Lung (tissue), 12 donors: Measurements from ENCODE around the gene PDCD1. TPM values are rescaled to one million over a fixed set of nuclear protein-coding genes. Genes with fewer than 3 reads are reported as not detected.

Experiments used
- ATAC-seq: fragments of 200-7000 bp; cut with Tn5 transposase; one replicate; pipeline ENCODE4 v1.9.1; 2020; ENCODE audit warnings: moderate number of reproducible peaks; ENCODE audit not compliant: insufficient read depth, low FRiP score
- DNase-seq, 3 donors: peaks; one replicate each; pipeline ENCODE4 v3.0.0-alpha.2; 2013 to 2017
- H3K27ac ChIP-seq, 2 donors: one replicate each; pipeline ENCODE4 v1.5.1; 2013; ENCODE audit warnings: mild to moderate bottlenecking in 2 of 2, moderate library complexity in 2 of 2, control low read depth in 1 of 2, inconsistent platforms in 1 of 2, low read depth in 1 of 2, low read length in 1 of 2
- H3K27me3 ChIP-seq, 3 donors: one replicate each; pipeline ENCODE4 v1.5.1; 2013; ENCODE audit warnings: low read length in 2 of 3; ENCODE audit not compliant: control insufficient read depth in 3 of 3, insufficient read depth in 3 of 3
- H3K36me3 ChIP-seq, 4 donors: one replicate each; pipeline ENCODE4 v1.5.1; 2013; ENCODE audit warnings: low read length in 4 of 4, mild to moderate bottlenecking in 1 of 4, moderate library complexity in 1 of 4; ENCODE audit not compliant: control insufficient read depth in 4 of 4, insufficient read depth in 4 of 4
- H3K4me1 ChIP-seq, 5 donors: one replicate each; pipeline ENCODE4 v1.5.1; 2013; ENCODE audit warnings: low read length in 5 of 5, mild to moderate bottlenecking in 2 of 5, moderate library complexity in 1 of 5; ENCODE audit not compliant: control insufficient read depth in 5 of 5, insufficient read depth in 5 of 5
- H3K4me3 ChIP-seq: one replicate; pipeline ENCODE4 v1.5.1; 2013; ENCODE audit warnings: mild to moderate bottlenecking, control low read depth, moderate library complexity
- H3K9ac ChIP-seq, 2 donors: one replicate each; pipeline ENCODE4 v1.5.1; 2013; ENCODE audit warnings: low read length in 2 of 2, control low read depth in 1 of 2; ENCODE audit not compliant: insufficient read depth in 1 of 2
- H3K9me3 ChIP-seq, 4 donors: one replicate each; pipeline ENCODE4 v1.5.1; 2013; ENCODE audit warnings: low read length in 3 of 4, mild to moderate bottlenecking in 1 of 4, moderate library complexity in 1 of 4; ENCODE audit not compliant: control insufficient read depth in 4 of 4, insufficient read depth in 3 of 4
- WGBS, 2 donors: extraction: QIAGEN DNeasy Blood & Tissue Kit; methylation state at CpG; one replicate each; pipeline ENCODE4 v1.1.7; 2013; 5-methylcytosine and 5-hydroxymethylcytosine counted together
- polyA plus RNA-seq, 2 donors: library from polyadenylated mRNA; stranded (reverse); fragments of 200-250 nt; gene quantifications; one replicate each; pipeline ENCODE4 v1.2.1, GENCODE V29; 2013
- total RNA-seq, 2 donors: library from RNA; depleted of rRNA in 1 of 2; stranded (reverse); fragments of >200 nt in 1 of 2; gene quantifications; one replicate each; pipeline ENCODE4 v1.2.1, GENCODE V29; 2014 to 2021
- TF ChIP-seq, protein P1 (sequence below): IDR thresholded peaks from 2 replicates; pipeline ENCODE4 v1.5.1; 2012; ENCODE audit warnings: mild to moderate bottlenecking; ENCODE audit errors: control extremely low read depth, extremely low read depth
- donor health status: control.
- donor health status: control.
- donor health status: Bipolar disorder and iron deficiency.
- donor health status: healthy.
- donor health status: DM: yes; HTN: yes; CAD: no.

The PDCD1 gene
- total and polyA plus RNA-seq, 4 donors, result 0.59 to 0.97 (median 0.81) TPM

DNA sequence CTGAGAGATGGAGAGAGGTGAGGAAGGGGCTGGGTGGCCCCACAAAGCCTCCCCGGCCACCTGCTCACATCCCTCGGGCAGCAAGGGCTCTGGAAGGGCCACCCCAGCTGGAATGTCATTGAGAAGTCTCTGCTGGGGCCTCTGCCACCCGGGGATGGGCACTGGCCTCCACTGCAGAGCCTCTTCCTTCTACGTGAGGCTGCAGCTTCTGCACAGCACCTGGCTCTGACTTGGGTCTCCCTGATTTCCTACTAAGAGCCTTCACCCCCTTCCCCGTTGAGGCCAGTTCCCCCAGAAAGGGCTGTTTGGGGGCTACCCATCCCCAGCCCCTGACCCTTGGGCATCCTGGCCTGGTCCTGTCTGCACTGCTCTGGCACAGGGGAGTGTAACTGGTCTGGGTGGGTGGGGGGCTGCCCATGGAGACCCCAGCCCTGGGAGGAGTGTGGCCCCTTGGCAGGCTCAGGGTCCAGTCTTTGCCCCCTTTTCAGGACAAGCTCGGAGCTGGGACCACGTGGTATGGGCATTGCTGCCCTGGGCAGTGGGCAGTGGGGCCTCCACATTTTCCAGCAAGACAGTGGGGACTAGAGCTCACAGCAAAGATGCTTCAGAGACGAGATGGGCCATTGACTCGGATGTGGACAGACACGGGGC lies 5.6 kb downstream of the PDCD1 start:
- H3K9ac ChIP-seq, result no peak overlapping the region
- no peak overlapping the region for H3K27ac ChIP-seq

GRCh38 chr2:241852116-241852980 lies 6.3 kb downstream of the PDCD1 start:
- 93 to 94% methylated on average over 39 of the region's 39 CpGs for WGBS, 2 donors
- Histone ChIP-seq H3K27me3 (peaks cover 0 to 5% (median 0%) of the 10 kb centered on the region in 3 donors), H3K36me3 (no peaks in the 10 kb centered on the region), H3K4me3 (no peak overlapping the region), H3K27ac (no peak overlapping the region), H3K9ac (no peak overlapping the region), H3K9me3 (no peaks in the 10 kb centered on the region), H3K4me1 (peaks cover 0 to 5% (median 0%) of the 10 kb centered on the region in 5 donors)
- TF ChIP-seq, protein P1, sequence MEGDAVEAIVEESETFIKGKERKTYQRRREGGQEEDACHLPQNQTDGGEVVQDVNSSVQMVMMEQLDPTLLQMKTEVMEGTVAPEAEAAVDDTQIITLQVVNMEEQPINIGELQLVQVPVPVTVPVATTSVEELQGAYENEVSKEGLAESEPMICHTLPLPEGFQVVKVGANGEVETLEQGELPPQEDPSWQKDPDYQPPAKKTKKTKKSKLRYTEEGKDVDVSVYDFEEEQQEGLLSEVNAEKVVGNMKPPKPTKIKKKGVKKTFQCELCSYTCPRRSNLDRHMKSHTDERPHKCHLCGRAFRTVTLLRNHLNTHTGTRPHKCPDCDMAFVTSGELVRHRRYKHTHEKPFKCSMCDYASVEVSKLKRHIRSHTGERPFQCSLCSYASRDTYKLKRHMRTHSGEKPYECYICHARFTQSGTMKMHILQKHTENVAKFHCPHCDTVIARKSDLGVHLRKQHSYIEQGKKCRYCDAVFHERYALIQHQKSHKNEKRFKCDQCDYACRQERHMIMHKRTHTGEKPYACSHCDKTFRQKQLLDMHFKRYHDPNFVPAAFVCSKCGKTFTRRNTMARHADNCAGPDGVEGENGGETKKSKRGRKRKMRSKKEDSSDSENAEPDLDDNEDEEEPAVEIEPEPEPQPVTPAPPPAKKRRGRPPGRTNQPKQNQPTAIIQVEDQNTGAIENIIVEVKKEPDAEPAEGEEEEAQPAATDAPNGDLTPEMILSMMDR, result no peak
- no peak for ATAC-seq
- no peak for DNase-seq

More for the DNA sequence above, 5.6 kb downstream of the PDCD1 start:
- no peaks in the 10 kb centered on the region for H3K36me3 ChIP-seq
- ATAC-seq, result no peak
- no peak for DNase-seq
- H3K4me1 ChIP-seq, result peaks cover 0 to 5% (median 0%) of the 10 kb centered on the region in 5 donors
- H3K4me3 ChIP-seq, result no peak overlapping the region
- H3K9me3 ChIP-seq, result no peaks in the 10 kb centered on the region
- TF ChIP-seq, protein P1, result no peak
- WGBS, 2 donors, result 90 to 93% methylated on average over 10 of the region's 10 CpGs
- peaks cover 0 to 5% (median 0%) of the 10 kb centered on the region in 3 donors for H3K27me3 ChIP-seq

DNA sequence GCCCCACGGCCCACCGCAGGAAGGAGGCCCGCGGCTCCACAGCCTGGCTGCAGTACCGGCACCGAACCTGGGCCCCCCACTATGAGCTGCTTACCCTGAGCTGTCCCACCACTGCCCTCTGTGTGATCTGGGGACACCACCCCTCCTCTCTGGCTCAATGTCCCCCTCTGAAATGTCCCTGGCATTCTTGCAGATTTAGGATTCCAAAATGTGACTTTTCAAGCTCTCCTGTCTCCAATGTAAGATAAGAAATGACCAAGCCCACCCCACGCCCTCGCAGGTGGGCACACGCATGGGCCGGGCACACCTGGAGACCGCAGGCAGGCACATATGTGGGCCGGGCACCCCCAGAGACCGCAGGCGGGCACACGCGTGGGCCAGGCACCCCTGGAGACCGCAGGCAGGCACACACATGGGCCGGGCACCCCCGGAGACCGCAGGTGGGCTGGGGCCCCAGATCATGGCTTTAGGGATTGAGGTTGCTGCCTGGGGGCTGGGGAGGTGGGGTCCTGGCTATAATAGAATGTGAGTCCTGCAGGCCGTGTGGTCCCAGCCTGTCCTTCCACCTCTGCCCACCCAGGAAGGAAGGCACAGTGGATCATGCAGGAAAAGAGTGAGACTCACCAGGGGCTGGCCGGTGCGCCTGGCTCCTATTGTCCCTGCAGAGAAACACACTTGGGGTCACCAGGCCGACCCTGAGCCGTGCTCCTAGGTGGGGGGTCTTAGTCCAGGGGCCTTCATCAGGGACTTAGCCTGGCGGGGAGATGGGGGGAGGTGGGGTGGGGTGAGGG lies 7.2 kb downstream of the PDCD1 start:
- Histone ChIP-seq H3K27me3 (peaks cover 0 to 5% (median 0%) of the 10 kb centered on the region in 3 donors), H3K27ac (no peak overlapping the region), H3K36me3 (no peaks in the 10 kb centered on the region), H3K4me1 (peaks cover 0 to 5% (median 0%) of the 10 kb centered on the region in 5 donors), H3K4me3 (no peak overlapping the region), H3K9ac (no peak overlapping the region), H3K9me3 (no peaks in the 10 kb centered on the region)
- TF ChIP-seq, protein P1, result no peak
- ATAC-seq, result no peak
- peak in 1 of 3 donors; percentile 10 for DNase-seq
- 92 to 95% methylated on average over 26 of the region's 26 CpGs for WGBS, 2 donors
